Mesenchymal stem cell (in vitro differentiated cells and primary cell): ENCODE results near the gene SLC9A9.

Experiments
- DNase-seq: peaks from one replicate; pipeline ENCODE4 v3.0.0-alpha.2; 2013
- H2AFZ ChIP-seq: one replicate; pipeline ENCODE4 v1.6.1; 2013; ENCODE audit warnings: low read depth, mild to moderate bottlenecking, control low read depth, inconsistent platforms, low read length, moderate library complexity
- H2AK5ac ChIP-seq: 2 replicates; pipeline ENCODE4 v1.6.1; 2013; ENCODE audit warnings: low read length, moderate library complexity, mild to moderate bottlenecking, inconsistent platforms; ENCODE audit not compliant: severe bottlenecking
- H2BK120ac ChIP-seq: one replicate; pipeline ENCODE4 v1.6.1; 2013; ENCODE audit warnings: low read depth, mild to moderate bottlenecking, inconsistent platforms, low read length, moderate library complexity
- H2BK12ac ChIP-seq, 2 experiments: one replicate each; pipeline ENCODE4 v1.6.1; 2013; ENCODE audit warnings: inconsistent platforms in 2 of 2, low read length in 2 of 2, mild to moderate bottlenecking in 2 of 2, moderate library complexity in 2 of 2, control low read depth in 1 of 2
- H2BK15ac ChIP-seq: one replicate; pipeline ENCODE4 v1.6.1; 2013; ENCODE audit warnings: mild to moderate bottlenecking, low read depth, inconsistent platforms; ENCODE audit not compliant: poor library complexity, severe bottlenecking
- H2BK5ac ChIP-seq: 2 replicates; pipeline ENCODE4 v1.6.1; 2013; ENCODE audit warnings: low read depth, mild to moderate bottlenecking, low read length, control low read depth, inconsistent platforms; ENCODE audit not compliant: poor library complexity, severe bottlenecking
- H3K14ac ChIP-seq, 2 experiments: one replicate each; pipeline ENCODE4 v1.6.1; 2013; ENCODE audit warnings: inconsistent platforms in 2 of 2, low read length in 2 of 2, control low read depth in 1 of 2, mild to moderate bottlenecking in 1 of 2, moderate library complexity in 1 of 2
- H3K18ac ChIP-seq, 2 experiments: one replicate each; pipeline ENCODE4 v1.6.1; 2013; ENCODE audit warnings: inconsistent platforms in 2 of 2, low read length in 2 of 2, control low read depth in 1 of 2, low read depth in 1 of 2, mild to moderate bottlenecking in 1 of 2
- H3K23ac ChIP-seq, 2 experiments: one replicate each; pipeline ENCODE4 v1.6.1; 2013; ENCODE audit warnings: inconsistent platforms in 2 of 2, low read length in 2 of 2, mild to moderate bottlenecking in 2 of 2, moderate library complexity in 2 of 2, control low read depth in 1 of 2
- H3K27ac ChIP-seq: 2 replicates; pipeline ENCODE4 v1.5.1; 2013; ENCODE audit warnings: mild to moderate bottlenecking, moderate library complexity, low read length, control low read depth, inconsistent platforms; ENCODE audit not compliant: poor library complexity, severe bottlenecking
- H3K27me3 ChIP-seq, 2 experiments: 2 replicates each; pipeline versions ENCODE4 v1.6.1 to v1.7.0; 2013; ENCODE audit warnings: low read length in 2 of 2, mild to moderate bottlenecking in 2 of 2, moderate library complexity in 2 of 2, control low read depth in 1 of 2, inconsistent platforms in 1 of 2; ENCODE audit not compliant: control insufficient read depth in 1 of 2, insufficient read depth in 1 of 2
- H3K36me3 ChIP-seq, 2 experiments: 2 replicates each; pipeline versions ENCODE4 v1.6.1 to v1.7.0; 2013; ENCODE audit warnings: low read length in 2 of 2, control low read depth in 1 of 2, inconsistent platforms in 1 of 2, low read depth in 1 of 2, mild to moderate bottlenecking in 1 of 2; ENCODE audit not compliant: insufficient read depth in 2 of 2, control insufficient read depth in 1 of 2
- H3K4ac ChIP-seq, 2 experiments: one replicate each; pipeline ENCODE4 v1.6.1; 2013; ENCODE audit warnings: inconsistent platforms in 2 of 2, low read length in 2 of 2, mild to moderate bottlenecking in 2 of 2, moderate library complexity in 2 of 2, control low read depth in 1 of 2, low read depth in 1 of 2
- H3K4me1 ChIP-seq: 2 replicates; pipeline ENCODE4 v1.6.1; 2013; ENCODE audit warnings: low read depth, low read length, control low read depth; ENCODE audit not compliant: control insufficient read depth, insufficient read depth
- H3K4me2 ChIP-seq: 2 replicates; pipeline ENCODE4 v1.6.1; 2013; ENCODE audit warnings: low read length, mild to moderate bottlenecking, inconsistent platforms; ENCODE audit not compliant: poor library complexity, severe bottlenecking
- H3K4me3 ChIP-seq, 2 experiments: 2 replicates each; pipeline versions ENCODE4 v1.5.1 to v1.7.0; 2013; ENCODE audit warnings: low read length in 2 of 2, mild to moderate bottlenecking in 2 of 2, control low read depth in 1 of 2, low read depth in 1 of 2; ENCODE audit not compliant: insufficient read depth in 1 of 2
- H3K79me1 ChIP-seq: replicated peaks from 2 replicates; pipeline ENCODE4 v1.6.1; 2013; ENCODE audit warnings: mild to moderate bottlenecking, control low read depth, low read length, inconsistent platforms; ENCODE audit not compliant: poor library complexity, severe bottlenecking
- H3K9ac ChIP-seq: 2 replicates; pipeline ENCODE4 v1.7.0; 2013; ENCODE audit warnings: mild to moderate bottlenecking, low read length, moderate library complexity
- H3K9me3 ChIP-seq: 2 replicates; pipeline ENCODE4 v1.7.0; 2013; ENCODE audit warnings: mild to moderate bottlenecking, low read length; ENCODE audit not compliant: control insufficient read depth
- H4K8ac ChIP-seq: one replicate; pipeline ENCODE4 v1.6.1; 2013; ENCODE audit warnings: inconsistent platforms, mild to moderate bottlenecking, low read length, moderate library complexity
- H4K91ac ChIP-seq: one replicate; pipeline ENCODE4 v1.6.1; 2013; ENCODE audit warnings: mild to moderate bottlenecking, low read length, inconsistent platforms
- WGBS: methylation state at CpG from one replicate; pipeline ENCODE4 v1.1.7; 2013; ENCODE audit warnings: mixed read lengths; 5-methylcytosine and 5-hydroxymethylcytosine counted together

SLC9A9 gene

DNA sequence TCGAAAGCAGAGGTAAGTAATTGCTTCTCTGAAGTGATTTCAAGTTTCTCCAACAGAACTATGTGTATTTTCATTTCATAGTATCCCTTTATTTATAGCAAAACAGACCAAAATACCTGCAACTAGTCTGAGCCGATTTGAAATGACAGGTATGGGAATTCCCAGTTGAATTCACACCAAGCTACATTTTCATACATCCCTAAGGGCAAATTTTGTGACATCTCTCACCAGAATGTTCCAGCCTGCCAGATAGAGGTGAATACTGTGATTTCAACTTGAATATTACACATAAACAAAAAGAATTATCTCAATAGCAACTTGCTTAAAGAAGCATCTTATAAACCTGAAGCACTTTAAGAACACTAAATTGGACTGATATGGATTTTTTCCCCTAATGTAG is 235.7 kb downstream of the SLC9A9 start:
- no peak overlapping the region for H3K9ac ChIP-seq
- no peak overlapping the region for H2BK120ac ChIP-seq
- H3K23ac ChIP-seq, result no peak overlapping the region
- no peak overlapping the region for H3K27ac ChIP-seq
- H2AK5ac ChIP-seq, result no peak overlapping the region
- no peak overlapping the region for H4K8ac ChIP-seq
- H2BK15ac ChIP-seq, result no peak overlapping the region
- no peak overlapping the region for H3K18ac ChIP-seq
- H3K79me1 ChIP-seq, result no peaks in the 10 kb centered on the region
- no peaks in the 10 kb centered on the region for H3K9me3 ChIP-seq
- H3K14ac ChIP-seq, result no peak overlapping the region
- H3K4ac ChIP-seq, result no peak overlapping the region
- no peaks in the 10 kb centered on the region for H3K27me3 ChIP-seq
- no peak overlapping the region for H3K4me2 ChIP-seq
- no peaks in the 10 kb centered on the region for H3K36me3 ChIP-seq
- H3K4me3 ChIP-seq, result no peak overlapping the region
- no peak overlapping the region for H2AFZ ChIP-seq
- H3K4me1 ChIP-seq, result no peaks in the 10 kb centered on the region
- no peak overlapping the region for H2BK12ac ChIP-seq
- DNase-seq, result no peak
- no peak overlapping the region for H2BK5ac ChIP-seq
- 100% methylated on average over 1 of the region's 2 CpGs for whole genome bisulfite sequencing
- no peak overlapping the region for H4K91ac ChIP-seq

DNA sequence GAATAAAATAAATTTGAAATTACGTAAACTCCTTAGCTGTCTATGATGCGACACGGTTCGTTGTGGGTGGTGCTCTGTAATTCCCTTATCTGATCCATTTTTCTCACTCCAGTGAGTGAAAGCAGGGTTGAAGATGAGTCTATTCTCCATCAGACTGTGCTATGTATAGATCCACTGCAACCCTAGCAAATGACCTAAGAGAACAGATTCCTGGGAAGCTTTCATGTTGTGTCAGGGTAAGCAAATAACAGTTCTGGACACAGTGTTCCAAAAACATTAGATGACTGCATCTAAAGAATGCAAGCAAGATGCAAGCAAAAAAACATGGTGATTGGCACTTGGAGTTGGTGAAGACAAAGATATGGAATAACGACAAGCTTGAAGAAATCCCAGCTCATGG is 239.3 kb downstream of the SLC9A9 start:
- H2BK120ac ChIP-seq, result no peak overlapping the region
- no peak overlapping the region for H2BK15ac ChIP-seq
- H3K14ac ChIP-seq, result no peak overlapping the region
- no peaks in the 10 kb centered on the region for H3K36me3 ChIP-seq
- no peak overlapping the region for H3K27ac ChIP-seq
- no peak overlapping the region for H2BK5ac ChIP-seq
- H2AK5ac ChIP-seq, result no peak overlapping the region
- peak; percentile 88 for DNase-seq
- H3K4ac ChIP-seq, result no peak overlapping the region
- H3K9ac ChIP-seq, result no peak overlapping the region
- no peak overlapping the region for H3K23ac ChIP-seq
- H4K91ac ChIP-seq, result no peak overlapping the region
- H2BK12ac ChIP-seq, result no peak overlapping the region
- H4K8ac ChIP-seq, result no peak overlapping the region
- H3K9me3 ChIP-seq, result no peaks in the 10 kb centered on the region
- no CpG with 5 or more reads among the region's 5 CpGs for WGBS
- H3K27me3 ChIP-seq, result no peaks in the 10 kb centered on the region
- H3K4me1 ChIP-seq, result no peaks in the 10 kb centered on the region
- no peak overlapping the region for H2AFZ ChIP-seq
- H3K79me1 ChIP-seq, result no peaks in the 10 kb centered on the region
- no peak overlapping the region for H3K18ac ChIP-seq
- H3K4me2 ChIP-seq, result no peak overlapping the region
- H3K4me3 ChIP-seq, result no peak overlapping the region

DNA sequence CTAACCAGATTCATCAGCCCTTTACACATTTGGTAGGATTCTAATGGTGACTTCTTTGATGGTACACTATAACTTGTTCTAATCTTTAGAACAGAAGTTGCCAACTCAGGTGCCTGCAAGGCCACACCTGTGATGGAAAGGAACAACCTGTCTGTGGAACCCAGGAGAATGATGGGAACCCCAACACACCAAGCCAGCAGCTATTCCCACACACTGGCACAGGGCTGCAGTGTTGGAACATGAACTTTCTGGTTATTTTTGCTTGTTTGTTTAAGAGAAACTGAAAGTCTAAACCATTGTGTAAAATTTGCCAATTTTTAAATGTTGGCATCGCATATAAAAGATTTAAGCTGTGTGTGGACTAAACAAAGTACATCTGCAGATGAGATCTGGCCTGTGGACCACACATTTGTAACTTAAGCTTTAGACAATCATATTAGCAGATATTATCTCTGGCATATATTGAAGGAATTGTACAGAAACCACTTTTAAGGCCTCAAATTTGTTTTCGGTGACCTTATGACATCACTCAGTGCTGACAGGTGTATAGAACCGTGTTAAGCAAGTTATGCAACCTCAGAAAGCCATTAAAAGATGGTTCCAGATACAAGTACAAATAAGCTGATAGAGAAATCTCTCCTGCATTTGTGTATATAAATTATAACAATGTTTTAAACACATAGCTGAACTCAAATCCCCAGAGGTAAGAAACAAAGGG is 242.9 kb downstream of the SLC9A9 start:
- Histone ChIP-seq H4K91ac (no peak overlapping the region), H3K4me1 (peaks cover 4% of the 10 kb centered on the region), H3K18ac (peak overlapping the region in 1 of 2 experiments; percentile 62), H3K27ac (no peak overlapping the region), H3K4me3 (no peak overlapping the region), H3K36me3 (no peaks in the 10 kb centered on the region), H3K23ac (no peak overlapping the region), H3K79me1 (no peaks in the 10 kb centered on the region), H3K4me2 (no peak overlapping the region), H2AFZ (no peak overlapping the region), H2AK5ac (no peak overlapping the region), H3K9me3 (no peaks in the 10 kb centered on the region), H2BK120ac (no peak overlapping the region), H2BK15ac (no peak overlapping the region), H4K8ac (no peak overlapping the region), H3K4ac (no peak overlapping the region), H3K14ac (peak overlapping the region in 1 of 2 experiments; percentile 48), H2BK5ac (no peak overlapping the region), H3K27me3 (no peaks in the 10 kb centered on the region), H2BK12ac (peak overlapping the region in 1 of 2 experiments; percentile 88), H3K9ac (no peak overlapping the region)
- WGBS, result 100% methylated on average over 2 of the region's 3 CpGs
- no peak for DNase-seq

DNA sequence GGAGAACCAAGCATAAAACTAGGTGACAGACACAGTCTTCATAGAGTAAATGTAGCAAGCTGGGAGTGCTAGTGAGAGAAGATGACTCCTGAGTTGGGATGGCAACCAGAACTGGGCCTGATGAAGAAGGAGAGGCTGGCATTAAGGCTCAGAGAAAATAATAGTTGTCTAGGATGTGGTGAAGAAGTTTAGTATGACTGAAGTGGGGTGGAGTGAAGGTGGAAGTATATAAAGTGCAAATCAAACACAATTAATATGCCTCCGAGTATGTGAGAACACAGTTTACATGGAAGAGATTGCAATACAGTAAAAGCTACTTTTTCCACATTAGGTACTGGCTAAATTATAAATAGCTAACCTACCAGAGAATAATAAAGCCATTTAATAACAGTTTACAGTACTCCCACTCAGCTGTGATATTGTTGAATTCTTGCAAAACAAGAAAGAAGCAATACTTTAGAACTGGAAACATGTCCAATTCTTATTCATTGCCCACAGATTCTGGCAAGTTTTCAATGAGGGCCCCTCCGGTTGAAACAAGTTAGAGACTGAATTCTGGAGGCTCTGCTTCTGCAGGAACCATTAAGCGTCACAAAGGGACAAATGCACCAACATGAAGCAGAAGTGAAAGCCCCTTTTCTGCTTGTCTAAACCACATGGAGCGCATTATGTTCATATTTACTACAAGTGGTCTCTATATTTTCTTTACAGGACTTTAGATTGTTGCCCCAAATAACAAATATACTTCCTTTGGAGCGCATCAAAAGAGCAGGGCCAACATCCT is 243.7 kb downstream of the SLC9A9 start:
- H2BK15ac ChIP-seq, result no peak overlapping the region
- no peak overlapping the region for H2BK5ac ChIP-seq
- H3K14ac ChIP-seq, result no peak overlapping the region
- H2AFZ ChIP-seq, result no peak overlapping the region
- H2BK12ac ChIP-seq, result peak overlapping the region; percentile 14 to 51
- H3K4ac ChIP-seq, result peak overlapping the region in 1 of 2 experiments; percentile 24
- H3K4me1 ChIP-seq, result peaks cover 4% of the 10 kb centered on the region
- H3K79me1 ChIP-seq, result no peaks in the 10 kb centered on the region
- no peaks in the 10 kb centered on the region for H3K36me3 ChIP-seq
- no peak overlapping the region for H4K8ac ChIP-seq
- H3K9ac ChIP-seq, result no peak overlapping the region
- no peak overlapping the region for H3K23ac ChIP-seq
- no peak overlapping the region for H3K4me2 ChIP-seq
- H3K27ac ChIP-seq, result no peak overlapping the region
- WGBS, result 95% methylated on average over 4 of the region's 5 CpGs
- H2AK5ac ChIP-seq, result no peak overlapping the region
- no peak overlapping the region for H3K4me3 ChIP-seq
- H2BK120ac ChIP-seq, result no peak overlapping the region
- H3K9me3 ChIP-seq, result no peaks in the 10 kb centered on the region
- H3K27me3 ChIP-seq, result no peaks in the 10 kb centered on the region
- H4K91ac ChIP-seq, result no peak overlapping the region
- no peak for DNase-seq
- H3K18ac ChIP-seq, result peak overlapping the region in 1 of 2 experiments; percentile 62
